ENCODE data around the gene HSPB9. TPM values are rescaled to one million over a fixed set of nuclear protein-coding genes. Genes with fewer than 3 reads are reported as not detected.

Gene HSPB9
- total and polyA plus RNA-seq, 10 of the 15 experiments (the other 5 are each of a cell fraction or from before 2014, with no cell fraction given): 0.04 to 0.40 (median 0.11) TPM; not detected in 7

DNA sequence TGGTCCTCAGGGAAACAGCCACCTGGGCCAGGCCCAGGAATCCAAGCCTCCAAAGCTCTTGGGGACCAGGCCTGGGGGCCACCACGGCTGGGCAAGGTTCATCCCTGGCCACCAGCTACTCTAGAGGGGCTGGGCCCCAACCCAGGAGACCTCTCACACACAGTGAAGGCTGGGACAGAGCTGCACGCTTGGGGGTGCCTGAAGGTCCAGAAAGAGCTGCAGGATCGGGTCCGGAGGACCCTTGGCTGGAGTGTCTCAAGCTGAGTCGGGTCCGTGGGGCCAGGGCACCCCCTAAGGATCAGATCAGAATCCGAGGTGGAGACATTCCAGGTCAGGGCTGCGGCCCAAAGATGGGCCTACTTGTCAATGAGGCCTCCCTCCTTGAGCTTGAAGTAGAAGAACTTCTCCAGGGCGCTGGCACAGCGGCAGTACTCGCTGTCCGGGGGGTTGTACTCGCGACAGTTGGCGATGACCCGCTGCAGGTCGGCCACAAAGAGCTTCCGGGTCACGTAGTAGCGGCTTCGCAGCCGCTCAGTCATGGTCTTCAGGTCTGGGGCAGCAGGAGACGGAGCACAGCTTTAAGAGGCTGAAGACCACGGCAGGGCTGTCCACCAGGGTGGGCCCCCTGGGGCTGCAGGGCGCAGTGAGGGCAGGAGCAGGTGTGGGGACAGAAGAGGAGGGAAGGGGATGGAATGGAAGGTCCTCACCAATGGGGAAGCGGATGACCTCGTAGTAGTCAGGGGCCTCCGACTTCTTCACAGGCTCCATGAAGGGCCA, 9.1 kb upstream of the HSPB9 start (continued):
- TF ChIP-seq STAT3 (IDR thresholded peaks at IDR 0.05; ENCODE audit: low read depth, low read length) (no peak), NR2C1 (IDR thresholded peaks at IDR 0.05) (no peak), FOS (IDR thresholded peaks at IDR 0.05; ENCODE audit: borderline replicate concordance, extremely low read depth, insufficient read length) (no peak), CBX5 (IDR thresholded peaks at IDR 0.05; ENCODE audit: low read depth) (no peak)
- TF ChIP-seq, protein P1, sequence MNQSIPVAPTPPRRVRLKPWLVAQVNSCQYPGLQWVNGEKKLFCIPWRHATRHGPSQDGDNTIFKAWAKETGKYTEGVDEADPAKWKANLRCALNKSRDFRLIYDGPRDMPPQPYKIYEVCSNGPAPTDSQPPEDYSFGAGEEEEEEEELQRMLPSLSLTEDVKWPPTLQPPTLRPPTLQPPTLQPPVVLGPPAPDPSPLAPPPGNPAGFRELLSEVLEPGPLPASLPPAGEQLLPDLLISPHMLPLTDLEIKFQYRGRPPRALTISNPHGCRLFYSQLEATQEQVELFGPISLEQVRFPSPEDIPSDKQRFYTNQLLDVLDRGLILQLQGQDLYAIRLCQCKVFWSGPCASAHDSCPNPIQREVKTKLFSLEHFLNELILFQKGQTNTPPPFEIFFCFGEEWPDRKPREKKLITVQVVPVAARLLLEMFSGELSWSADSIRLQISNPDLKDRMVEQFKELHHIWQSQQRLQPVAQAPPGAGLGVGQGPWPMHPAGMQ (IDR thresholded peaks at IDR 0.05; ENCODE audit: borderline replicate concordance): no peak
- TF ChIP-seq, protein P2, sequence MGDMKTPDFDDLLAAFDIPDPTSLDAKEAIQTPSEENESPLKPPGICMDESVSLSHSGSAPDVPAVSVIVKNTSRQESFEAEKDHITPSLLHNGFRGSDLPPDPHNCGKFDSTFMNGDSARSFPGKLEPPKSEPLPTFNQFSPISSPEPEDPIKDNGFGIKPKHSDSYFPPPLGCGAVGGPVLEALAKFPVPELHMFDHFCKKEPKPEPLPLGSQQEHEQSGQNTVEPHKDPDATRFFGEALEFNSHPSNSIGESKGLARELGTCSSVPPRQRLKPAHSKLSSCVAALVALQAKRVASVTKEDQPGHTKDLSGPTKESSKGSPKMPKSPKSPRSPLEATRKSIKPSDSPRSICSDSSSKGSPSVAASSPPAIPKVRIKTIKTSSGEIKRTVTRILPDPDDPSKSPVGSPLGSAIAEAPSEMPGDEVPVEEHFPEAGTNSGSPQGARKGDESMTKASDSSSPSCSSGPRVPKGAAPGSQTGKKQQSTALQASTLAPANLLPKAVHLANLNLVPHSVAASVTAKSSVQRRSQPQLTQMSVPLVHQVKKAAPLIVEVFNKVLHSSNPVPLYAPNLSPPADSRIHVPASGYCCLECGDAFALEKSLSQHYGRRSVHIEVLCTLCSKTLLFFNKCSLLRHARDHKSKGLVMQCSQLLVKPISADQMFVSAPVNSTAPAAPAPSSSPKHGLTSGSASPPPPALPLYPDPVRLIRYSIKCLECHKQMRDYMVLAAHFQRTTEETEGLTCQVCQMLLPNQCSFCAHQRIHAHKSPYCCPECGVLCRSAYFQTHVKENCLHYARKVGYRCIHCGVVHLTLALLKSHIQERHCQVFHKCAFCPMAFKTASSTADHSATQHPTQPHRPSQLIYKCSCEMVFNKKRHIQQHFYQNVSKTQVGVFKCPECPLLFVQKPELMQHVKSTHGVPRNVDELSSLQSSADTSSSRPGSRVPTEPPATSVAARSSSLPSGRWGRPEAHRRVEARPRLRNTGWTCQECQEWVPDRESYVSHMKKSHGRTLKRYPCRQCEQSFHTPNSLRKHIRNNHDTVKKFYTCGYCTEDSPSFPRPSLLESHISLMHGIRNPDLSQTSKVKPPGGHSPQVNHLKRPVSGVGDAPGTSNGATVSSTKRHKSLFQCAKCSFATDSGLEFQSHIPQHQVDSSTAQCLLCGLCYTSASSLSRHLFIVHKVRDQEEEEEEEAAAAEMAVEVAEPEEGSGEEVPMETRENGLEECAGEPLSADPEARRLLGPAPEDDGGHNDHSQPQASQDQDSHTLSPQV (IDR thresholded peaks at IDR 0.05): no peak
